BLaER1 (cell line): ENCODE data around the gene NDUFV1.

ENCODE experiments used
- H3K27ac ChIP-seq: shearing (Covaris generic); formaldehyde crosslinking; 2 replicates; pipeline ENCODE4 v1.8.1; 2022
- H3K27me3 ChIP-seq: shearing (Covaris generic); formaldehyde crosslinking; 2 replicates; pipeline ENCODE4 v1.8.1; 2022
- H3K36me3 ChIP-seq: shearing (Covaris generic); formaldehyde crosslinking; 2 replicates; pipeline ENCODE4 v1.8.1; 2022
- H3K4me1 ChIP-seq: shearing (Covaris generic); formaldehyde crosslinking; 2 replicates; pipeline ENCODE4 v1.8.1; 2022
- H3K4me2 ChIP-seq: shearing (Covaris generic); formaldehyde crosslinking; 2 replicates; pipeline ENCODE4 v1.8.1; 2022
- H3K4me3 ChIP-seq: shearing (Covaris generic); formaldehyde crosslinking; 2 replicates; pipeline ENCODE4 v1.8.1; 2022
- H3K9ac ChIP-seq: shearing (Covaris generic); formaldehyde crosslinking; 2 replicates; pipeline ENCODE4 v1.8.1; 2022
- H3K9me3 ChIP-seq: shearing (Covaris generic); formaldehyde crosslinking; 2 replicates; pipeline ENCODE4 v1.8.1; 2022
- H4K20me1 ChIP-seq: shearing (Covaris generic); formaldehyde crosslinking; 2 replicates; pipeline ENCODE4 v1.8.1; 2022
- Cebpa-rat ChIP-seq: shearing (Covaris generic); IDR thresholded peaks from 2 replicates; pipeline ENCODE4 v1.8.1; 2022

Gene NDUFV1

GRCh38 chr11:67639438-67639859 is 32.7 kb downstream of the NDUFV1 start, which contains the start of gene TBX10:
TBX10 (minus strand) TSS chr11:67639763; CDS start chr11:67639472, 291 bp downstream.
- H3K27ac ChIP-seq = no peak within 1 kb of the TSS

GRCh38 chr11:67640021-67640757 is 33.5 kb downstream of the NDUFV1 start:
- H3K9ac ChIP-seq = no peak overlapping the region
- H3K4me1 ChIP-seq = peaks cover 15% of the 10 kb centered on the region
- TF ChIP-seq Cebpa-rat = no peak
- no peak overlapping the region for H3K4me3 ChIP-seq
- no peak overlapping the region for H3K4me2 ChIP-seq
- H3K27me3 ChIP-seq = no peaks in the 10 kb centered on the region
- no peaks in the 10 kb centered on the region for H4K20me1 ChIP-seq
- H3K36me3 ChIP-seq = no peaks in the 10 kb centered on the region
- H3K9me3 ChIP-seq = peaks cover 10% of the 10 kb centered on the region; the same call in 1 of the 2 replicates
- H3K27ac ChIP-seq = no peak overlapping the region

More at GRCh38 chr11:67639438-67639859, 32.7 kb downstream of the NDUFV1 start, which contains the start of gene TBX10:
- H3K9ac ChIP-seq = no peak within 1 kb of the TSS
- H4K20me1 ChIP-seq = no peaks in the 10 kb centered on the region
- H3K4me1 ChIP-seq = peaks cover 8% of the 10 kb centered on the region
- H3K4me3 ChIP-seq = no peak within 1 kb of the TSS
- no peak within 1 kb of the TSS for H3K4me2 ChIP-seq
- no peak for TF ChIP-seq Cebpa-rat
- peaks cover 10% of the 10 kb centered on the region; the same call in 1 of the 2 replicates for H3K9me3 ChIP-seq
- H3K27me3 ChIP-seq = no peaks in the 10 kb centered on the region
- no peaks in the 10 kb centered on the region for H3K36me3 ChIP-seq

- no peak overlapping the region for H3K4me2 ChIP-seq
- H3K27me3 ChIP-seq = no peaks in the 10 kb centered on the region
- H3K9ac ChIP-seq = no peak overlapping the region
- H3K36me3 ChIP-seq = no peaks in the 10 kb centered on the region
- peaks cover 10% of the 10 kb centered on the region; the same call in 1 of the 2 replicates for H3K9me3 ChIP-seq
- peaks cover 22% of the 10 kb centered on the region for H3K4me1 ChIP-seq
- no peak for TF ChIP-seq Cebpa-rat
- H3K27ac ChIP-seq = no peak overlapping the region
- H3K4me3 ChIP-seq = no peak overlapping the region
- H4K20me1 ChIP-seq = no peaks in the 10 kb centered on the region
These were observed 34.1 kb downstream of the NDUFV1 start for GRCh38 chr11:67640758-67641337.

GRCh38 chr11:67641338-67642172 is 34.8 kb downstream of the NDUFV1 start:
- Histone ChIP-seq H3K27ac (no peak overlapping the region), H4K20me1 (no peaks in the 10 kb centered on the region), H3K4me1 (peaks cover 29% of the 10 kb centered on the region), H3K27me3 (no peaks in the 10 kb centered on the region), H3K36me3 (no peaks in the 10 kb centered on the region), H3K9me3 (peaks cover 10% of the 10 kb centered on the region; the same call in 1 of the 2 replicates), H3K4me3 (no peak overlapping the region), H3K9ac (no peak overlapping the region), H3K4me2 (no peak overlapping the region)
- no peak for TF ChIP-seq Cebpa-rat

GRCh38 chr11:67642173-67643120 is 35.7 kb downstream of the NDUFV1 start:
- no peaks in the 10 kb centered on the region for H3K27me3 ChIP-seq
- H3K4me2 ChIP-seq = no peak overlapping the region
- peaks cover 38% of the 10 kb centered on the region for H3K4me1 ChIP-seq
- H3K4me3 ChIP-seq = no peak overlapping the region
- no peaks in the 10 kb centered on the region for H3K36me3 ChIP-seq
- no peaks in the 10 kb centered on the region for H4K20me1 ChIP-seq
- H3K9ac ChIP-seq = no peak overlapping the region
- H3K9me3 ChIP-seq = peaks cover 10% of the 10 kb centered on the region; the same call in 1 of the 2 replicates
- TF ChIP-seq Cebpa-rat = no peak
- H3K27ac ChIP-seq = no peak overlapping the region

GRCh38 chr11:67644042-67644441 is 37.3 kb downstream of the NDUFV1 start:
- no peak overlapping the region for H3K9ac ChIP-seq
- H3K4me1 ChIP-seq = peaks cover 54% of the 10 kb centered on the region
- H3K9me3 ChIP-seq = peaks cover 10% of the 10 kb centered on the region; the same call in 1 of the 2 replicates
- no peaks in the 10 kb centered on the region for H3K27me3 ChIP-seq
- H4K20me1 ChIP-seq = no peaks in the 10 kb centered on the region
- TF ChIP-seq Cebpa-rat = no peak
- H3K4me2 ChIP-seq = no peak overlapping the region
- H3K27ac ChIP-seq = no peak overlapping the region
- H3K4me3 ChIP-seq = no peak overlapping the region
- no peaks in the 10 kb centered on the region for H3K36me3 ChIP-seq

- H3K4me3 ChIP-seq = no peak overlapping the region
These were observed 38.0 kb downstream of the NDUFV1 start for GRCh38 chr11:67644472-67645418.

More at GRCh38 chr11:67644472-67645418, 38.0 kb downstream of the NDUFV1 start:
- H3K4me1 ChIP-seq = peaks cover 61% of the 10 kb centered on the region
- H4K20me1 ChIP-seq = no peaks in the 10 kb centered on the region
- no peak overlapping the region for H3K9ac ChIP-seq
- no peaks in the 10 kb centered on the region for H3K36me3 ChIP-seq
- H3K4me2 ChIP-seq = peak overlapping the region; percentile 93
- H3K27me3 ChIP-seq = no peaks in the 10 kb centered on the region
- no peak overlapping the region for H3K27ac ChIP-seq
- peaks cover 10% of the 10 kb centered on the region; the same call in 1 of the 2 replicates for H3K9me3 ChIP-seq
- no peak for TF ChIP-seq Cebpa-rat
